Measurements from ENCODE around the gene LRRC27. TPM values are rescaled to one million over a fixed set of nuclear protein-coding genes. Genes with fewer than 3 reads are reported as not detected.

LRRC27 gene
- total RNA-seq, 1 donor: 12.0 TPM

DNA sequence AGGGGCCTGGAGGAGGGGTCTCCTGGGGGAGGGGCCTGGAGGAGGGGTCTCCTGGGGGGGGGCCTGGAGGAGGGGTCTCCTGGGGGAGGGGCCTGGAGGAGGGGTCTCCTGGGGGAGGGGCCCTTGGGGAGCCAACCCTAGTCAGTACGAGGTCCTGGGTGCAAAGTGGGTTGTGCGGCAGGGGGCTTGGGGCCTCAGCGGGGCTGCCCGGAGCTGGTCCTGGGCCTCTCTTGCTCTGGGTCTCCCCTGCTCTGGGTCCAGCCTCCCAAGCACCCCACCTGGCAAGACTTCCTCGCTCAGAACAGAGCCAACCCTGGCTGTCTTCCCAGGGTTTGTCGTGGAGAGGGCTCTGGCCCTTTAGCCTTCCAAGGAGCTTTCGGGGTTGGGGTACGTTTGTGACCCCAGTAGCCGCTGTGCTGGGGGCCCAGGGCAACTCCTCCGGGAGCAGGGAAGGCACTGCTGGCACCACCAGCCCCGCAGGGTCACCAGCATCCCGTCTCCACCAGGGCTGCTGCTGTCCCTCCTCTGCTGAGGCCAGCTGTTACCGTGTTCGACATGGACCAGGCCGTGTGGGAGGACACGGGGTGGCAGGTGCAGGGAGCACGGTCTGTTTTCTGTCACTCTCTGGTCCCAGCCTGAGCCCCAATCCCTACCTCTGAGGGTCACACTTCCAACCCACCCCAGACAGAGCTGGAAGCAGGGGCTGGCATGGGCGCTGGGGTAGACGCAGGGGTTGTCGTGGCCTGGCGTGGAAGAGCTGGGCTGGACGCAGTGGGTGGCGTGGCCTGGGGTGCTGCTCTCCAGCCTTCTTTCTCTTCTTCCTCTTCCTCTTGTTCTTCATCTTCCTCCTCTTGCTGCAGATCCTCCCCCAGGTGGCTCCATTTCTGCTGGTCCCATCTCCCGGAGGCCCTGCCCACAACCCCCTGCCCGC, 87.8 kb downstream of the LRRC27 start:
- TF ChIP-seq, protein P1, sequence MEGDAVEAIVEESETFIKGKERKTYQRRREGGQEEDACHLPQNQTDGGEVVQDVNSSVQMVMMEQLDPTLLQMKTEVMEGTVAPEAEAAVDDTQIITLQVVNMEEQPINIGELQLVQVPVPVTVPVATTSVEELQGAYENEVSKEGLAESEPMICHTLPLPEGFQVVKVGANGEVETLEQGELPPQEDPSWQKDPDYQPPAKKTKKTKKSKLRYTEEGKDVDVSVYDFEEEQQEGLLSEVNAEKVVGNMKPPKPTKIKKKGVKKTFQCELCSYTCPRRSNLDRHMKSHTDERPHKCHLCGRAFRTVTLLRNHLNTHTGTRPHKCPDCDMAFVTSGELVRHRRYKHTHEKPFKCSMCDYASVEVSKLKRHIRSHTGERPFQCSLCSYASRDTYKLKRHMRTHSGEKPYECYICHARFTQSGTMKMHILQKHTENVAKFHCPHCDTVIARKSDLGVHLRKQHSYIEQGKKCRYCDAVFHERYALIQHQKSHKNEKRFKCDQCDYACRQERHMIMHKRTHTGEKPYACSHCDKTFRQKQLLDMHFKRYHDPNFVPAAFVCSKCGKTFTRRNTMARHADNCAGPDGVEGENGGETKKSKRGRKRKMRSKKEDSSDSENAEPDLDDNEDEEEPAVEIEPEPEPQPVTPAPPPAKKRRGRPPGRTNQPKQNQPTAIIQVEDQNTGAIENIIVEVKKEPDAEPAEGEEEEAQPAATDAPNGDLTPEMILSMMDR (IDR thresholded peaks at IDR 0.05; ENCODE audit: insufficient read depth, low read length): no peak
- no peak for DNase-seq (ENCODE audit: low read depth)

DNA sequence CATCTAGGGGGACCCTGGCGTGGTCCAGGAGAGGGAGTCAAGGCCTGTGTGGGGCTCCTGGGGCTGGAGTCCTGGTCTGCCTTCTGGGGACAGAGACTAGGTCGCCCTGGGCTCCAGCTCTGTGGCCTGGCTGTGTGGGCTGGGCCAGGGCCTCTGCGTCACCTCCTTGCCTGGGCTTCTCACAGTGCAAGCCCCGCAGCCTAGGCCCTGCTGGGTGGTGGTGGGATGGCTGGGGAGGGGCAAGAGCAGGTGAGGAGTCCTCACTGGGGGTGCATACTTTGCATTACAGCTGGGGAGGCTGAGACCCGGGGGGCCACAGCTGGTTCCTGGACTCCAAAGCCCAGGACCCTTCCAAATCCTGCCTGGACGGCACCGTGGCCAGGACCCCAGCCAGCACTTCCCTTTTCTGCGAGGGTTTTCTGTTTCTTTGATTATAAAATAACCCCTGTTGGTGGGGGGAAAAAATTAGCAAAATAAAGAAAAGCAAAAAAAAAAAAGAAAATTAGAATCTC, 88.5 kb downstream of the LRRC27 start:
- no peak overlapping the region for H3K4me3 ChIP-seq (ENCODE audit: low read depth, low read length)
- TF ChIP-seq, protein P1 (IDR thresholded peaks at IDR 0.05; ENCODE audit: insufficient read depth, low read length): no peak
- DNase-seq (ENCODE audit: low read depth): no peak

More for the DNA sequence above, 87.8 kb downstream of the LRRC27 start:
- H3K4me3 ChIP-seq (ENCODE audit: low read depth, low read length): no peak overlapping the region

DNA sequence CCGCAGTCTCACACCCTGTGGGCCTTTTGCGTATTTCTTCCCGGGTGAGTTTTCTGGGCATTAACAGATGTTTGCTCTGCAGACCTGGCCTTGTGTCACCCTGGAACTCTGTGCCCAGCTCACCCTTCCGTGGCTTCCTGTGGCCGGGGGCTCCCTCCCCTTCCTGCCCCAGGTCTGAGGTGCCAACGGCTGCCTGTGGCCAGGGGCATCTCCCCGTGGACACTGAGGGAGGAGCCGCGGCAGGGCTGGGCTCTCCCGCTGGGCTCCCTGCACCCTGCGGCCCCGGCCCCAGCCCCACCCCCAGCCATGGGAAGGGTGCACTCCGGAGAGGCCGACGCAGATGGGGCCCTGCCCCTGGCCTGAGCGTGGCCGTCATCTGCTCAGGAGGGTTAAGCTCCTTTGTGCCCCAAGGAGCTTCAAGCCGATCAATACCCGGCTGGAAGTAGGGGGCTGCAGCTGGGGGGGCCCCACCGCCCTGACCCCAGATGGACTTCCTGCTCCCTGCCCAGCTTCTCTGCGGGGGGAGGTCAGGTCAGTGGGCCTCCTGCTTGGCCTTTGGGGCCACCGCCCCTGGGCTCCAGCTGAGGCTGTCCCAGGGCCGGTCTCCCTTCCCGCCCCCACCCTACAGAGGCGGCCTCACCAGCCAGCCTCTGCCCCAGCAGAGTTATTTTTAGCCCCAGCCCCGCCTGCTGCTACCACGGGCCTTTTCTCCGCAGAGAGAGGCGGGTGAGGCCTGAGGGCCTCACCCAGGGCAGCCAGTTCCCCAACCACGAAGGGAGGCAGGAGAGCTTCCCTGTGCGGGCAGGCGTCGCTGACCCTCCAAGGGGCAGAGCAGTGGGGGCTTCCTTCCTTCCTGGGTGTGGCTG, 89.2 kb downstream of the LRRC27 start:
- peak; percentile 60 for DNase-seq (ENCODE audit: low read depth)
- TF ChIP-seq, protein P1 (IDR thresholded peaks at IDR 0.05; ENCODE audit: insufficient read depth, low read length): no peak
- H3K4me3 ChIP-seq (ENCODE audit: low read depth, low read length): no peak overlapping the region

DNA sequence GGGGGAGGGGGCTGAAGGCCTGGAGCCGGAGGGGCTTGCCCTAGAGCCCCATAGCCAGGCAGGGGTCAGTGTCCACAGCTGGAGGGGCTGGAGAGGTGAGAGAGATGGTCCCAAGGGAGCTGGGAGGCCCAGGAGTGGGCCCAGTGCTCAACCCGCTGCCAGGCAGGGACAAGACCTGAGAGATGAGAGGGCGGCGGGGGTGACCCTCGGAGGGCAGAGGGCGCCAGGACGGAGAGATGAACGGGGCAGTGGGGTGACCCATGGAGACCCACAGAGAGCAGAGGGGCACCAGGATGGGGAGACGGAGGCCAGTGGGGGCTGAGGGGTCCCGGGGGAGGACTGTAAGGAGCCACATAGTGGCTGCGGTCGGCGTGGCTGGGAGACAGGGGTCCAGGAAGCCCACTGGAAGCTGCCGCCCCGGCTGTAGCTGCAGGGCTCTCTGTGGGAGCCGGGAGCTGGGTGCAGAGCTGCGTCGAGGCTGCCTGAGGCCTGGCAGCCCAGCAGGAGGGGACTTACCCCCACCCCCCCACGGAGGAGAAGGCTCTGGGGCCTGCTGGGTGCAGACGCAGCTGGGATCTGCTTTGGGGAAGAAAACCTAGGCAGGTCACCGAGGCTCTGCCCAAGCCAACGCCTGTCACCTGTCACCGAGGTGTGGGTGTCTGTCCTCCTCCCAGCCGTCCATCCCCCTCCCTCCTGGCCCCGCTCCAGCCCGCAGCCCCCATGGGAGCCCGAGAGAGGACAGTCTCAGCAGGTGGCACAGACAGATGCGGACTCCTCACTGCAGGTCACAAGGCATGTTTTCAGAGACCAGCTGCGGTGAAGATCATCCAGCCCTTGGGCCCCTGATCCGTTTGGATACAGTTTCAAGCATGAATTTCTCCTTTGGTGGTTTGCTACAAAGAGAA, 90.1 kb downstream of the LRRC27 start:
- TF ChIP-seq, protein P1 (IDR thresholded peaks at IDR 0.05; ENCODE audit: insufficient read depth, low read length): no peak
- no peak for DNase-seq (ENCODE audit: low read depth)
- no peak overlapping the region for H3K4me3 ChIP-seq (ENCODE audit: low read depth, low read length)

DNA sequence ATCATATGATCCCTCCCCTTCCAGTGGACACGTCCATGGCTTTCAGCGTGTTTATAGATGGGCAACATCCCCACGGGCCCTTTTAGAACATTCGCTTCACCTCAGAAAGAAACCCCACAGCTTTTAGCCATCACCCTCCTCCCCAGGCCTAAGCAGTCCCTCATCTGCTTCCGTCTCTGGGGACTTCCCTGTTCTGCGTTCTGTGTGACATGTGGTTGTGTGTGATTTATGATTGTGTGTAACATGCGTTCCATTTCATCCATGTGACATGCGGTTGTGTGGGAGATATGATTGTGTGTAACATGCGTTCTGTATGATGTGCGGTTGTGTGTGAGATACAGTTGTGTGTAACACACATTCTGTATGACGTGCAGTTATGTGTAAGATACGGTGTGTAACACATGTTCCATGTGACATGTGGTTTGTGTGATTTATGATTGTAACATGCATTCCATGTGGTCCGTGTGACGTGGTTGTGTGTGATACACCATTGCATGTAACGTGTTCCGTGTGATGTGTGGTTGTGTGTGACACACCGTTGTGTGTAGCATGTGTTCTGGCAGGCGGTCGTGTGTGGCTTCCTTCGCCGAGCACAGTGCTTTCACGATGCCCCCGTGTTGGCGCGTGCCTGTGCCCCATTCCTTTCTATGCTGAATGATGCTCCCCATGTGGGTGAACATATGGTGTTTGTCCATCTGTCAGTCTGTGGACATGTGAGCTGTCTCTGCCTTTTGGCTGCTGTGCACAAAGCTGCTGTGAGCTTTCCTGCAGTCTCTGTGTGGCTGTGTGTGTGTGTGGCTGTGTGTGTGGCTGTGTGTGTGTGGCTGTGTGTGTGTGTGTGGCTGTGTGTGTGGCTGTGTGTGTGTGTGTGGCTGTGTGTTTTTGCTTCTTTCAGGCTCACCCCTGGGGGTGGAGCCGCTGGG, 91.2 kb downstream of the LRRC27 start:
- TF ChIP-seq, protein P1 (IDR thresholded peaks at IDR 0.05; ENCODE audit: insufficient read depth, low read length): no peak
- H3K4me3 ChIP-seq (ENCODE audit: low read depth, low read length): no peak overlapping the region
- no peak for DNase-seq (ENCODE audit: low read depth)
